IPS-NIHi7 (cell line): ENCODE measurements around the gene RNF126.
"Not testable (repeated sequence)": the region's sequence is repeated elsewhere in the genome, so short reads cannot be mapped to it uniquely, and the experiment has no call there.

ENCODE experiments used
- DNase-seq: peaks from one replicate; pipeline ENCODE4 v3.0.0; 2012; ENCODE audit warnings: mixed read lengths; ENCODE audit errors: extremely low spot score

The RNF126 gene

DNA sequence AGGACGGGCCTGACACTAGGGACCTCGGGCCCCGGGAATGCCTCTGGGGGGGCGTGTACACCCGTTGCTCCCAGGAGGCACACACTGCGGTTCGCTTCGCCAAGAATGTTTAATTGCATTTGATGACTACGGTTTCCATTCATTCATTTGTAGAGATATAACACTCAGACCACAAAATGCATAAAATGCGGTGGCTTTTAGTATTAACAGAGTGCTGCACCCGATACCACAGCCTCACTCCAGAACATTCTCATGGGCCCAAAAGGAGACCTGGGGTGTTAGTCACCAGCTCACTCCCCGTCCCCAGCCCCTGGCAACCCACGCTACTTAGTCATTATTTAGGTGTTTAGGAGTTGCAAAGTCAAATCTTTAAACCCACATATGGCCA lies 51.5 kb downstream of the RNF126 start:
- no peak for DNase-seq

DNA sequence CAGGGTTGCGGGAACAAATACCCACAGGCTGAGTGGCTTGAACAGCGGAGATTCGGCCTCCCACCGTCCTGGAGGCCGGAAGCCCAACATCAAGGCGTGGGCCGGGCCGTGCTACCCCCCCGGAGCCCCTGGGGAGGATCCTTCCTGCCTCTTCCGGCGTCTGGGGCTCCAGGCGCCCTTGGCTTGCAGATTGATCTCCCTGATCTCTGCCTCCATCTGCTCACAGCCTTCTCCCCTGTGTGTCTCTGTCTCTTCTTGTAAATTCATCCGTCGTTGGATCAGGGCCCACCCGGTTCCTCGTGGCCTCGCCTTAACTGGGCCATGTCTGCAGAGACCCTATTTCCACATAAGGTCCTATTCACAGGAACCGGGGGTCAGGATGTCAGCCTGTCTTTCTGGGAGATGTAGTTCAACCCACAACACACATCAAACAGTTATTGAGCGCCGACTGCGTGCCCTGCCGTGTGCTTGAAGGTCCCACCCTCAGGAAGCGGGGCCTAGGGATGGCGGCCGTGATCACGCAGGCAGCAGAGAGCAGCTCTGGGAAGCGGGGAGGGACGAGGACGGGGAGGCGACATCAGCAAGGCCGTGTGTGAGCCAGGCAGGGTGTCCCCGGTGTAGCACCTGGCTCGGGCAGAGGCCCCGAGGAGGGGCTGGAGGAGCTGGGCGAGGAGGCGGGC lies 52.1 kb downstream of the RNF126 start:
- peak; percentile 60 for DNase-seq

DNA sequence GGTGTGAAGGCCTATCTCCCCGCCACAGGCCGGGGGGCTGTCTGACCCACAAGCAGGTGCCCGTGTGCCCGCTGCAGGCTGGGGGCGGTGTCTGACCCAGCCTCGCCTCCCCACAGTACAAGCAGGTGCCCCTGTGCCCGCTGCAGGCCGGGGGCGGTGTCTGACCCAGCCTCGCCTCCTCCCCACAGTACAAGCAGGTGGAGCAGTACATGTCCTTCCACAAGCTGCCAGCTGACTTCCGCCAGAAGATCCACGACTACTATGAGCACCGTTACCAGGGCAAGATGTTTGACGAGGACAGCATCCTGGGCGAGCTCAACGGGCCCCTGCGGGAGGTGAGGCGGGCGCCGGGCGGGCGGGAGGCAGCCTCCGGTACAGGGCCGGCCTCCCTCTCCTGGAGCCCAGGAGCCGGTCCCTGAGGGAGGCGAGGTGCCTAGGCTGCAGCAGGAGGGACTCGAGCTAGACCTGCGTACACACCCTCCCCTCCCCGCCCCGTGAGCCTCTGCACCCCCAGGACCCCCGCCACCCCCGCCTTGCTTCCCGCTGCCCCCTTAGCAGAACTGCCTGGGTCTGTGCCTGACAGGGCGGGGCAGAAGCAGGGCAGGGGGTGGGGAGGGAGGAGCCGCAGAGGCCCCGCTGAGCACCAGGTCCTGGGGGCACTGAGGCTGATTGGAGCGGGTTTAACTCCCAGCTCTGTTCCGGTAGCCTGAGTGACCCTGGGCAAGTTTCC lies 52.8 kb downstream of the RNF126 start:
- DNase-seq: no peak

DNA sequence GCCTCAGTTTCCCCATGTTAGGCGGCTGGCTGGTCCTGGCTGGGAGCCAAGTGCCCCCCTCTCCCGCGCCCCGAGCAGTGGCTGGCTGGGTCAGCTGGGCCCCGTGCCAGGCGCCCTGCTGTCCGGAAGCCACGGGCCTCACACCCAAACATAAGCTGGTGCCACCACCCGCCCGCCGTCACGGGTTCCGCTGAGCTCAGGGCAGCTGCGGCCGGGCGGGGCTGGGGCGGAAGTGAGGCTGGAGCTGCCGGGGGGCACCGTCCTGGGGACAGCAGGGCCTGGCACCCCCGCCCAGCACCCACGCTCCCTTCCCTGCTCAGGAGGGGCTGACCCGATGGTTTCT lies 54.0 kb downstream of the RNF126 start:
- DNase-seq: no peak

DNA sequence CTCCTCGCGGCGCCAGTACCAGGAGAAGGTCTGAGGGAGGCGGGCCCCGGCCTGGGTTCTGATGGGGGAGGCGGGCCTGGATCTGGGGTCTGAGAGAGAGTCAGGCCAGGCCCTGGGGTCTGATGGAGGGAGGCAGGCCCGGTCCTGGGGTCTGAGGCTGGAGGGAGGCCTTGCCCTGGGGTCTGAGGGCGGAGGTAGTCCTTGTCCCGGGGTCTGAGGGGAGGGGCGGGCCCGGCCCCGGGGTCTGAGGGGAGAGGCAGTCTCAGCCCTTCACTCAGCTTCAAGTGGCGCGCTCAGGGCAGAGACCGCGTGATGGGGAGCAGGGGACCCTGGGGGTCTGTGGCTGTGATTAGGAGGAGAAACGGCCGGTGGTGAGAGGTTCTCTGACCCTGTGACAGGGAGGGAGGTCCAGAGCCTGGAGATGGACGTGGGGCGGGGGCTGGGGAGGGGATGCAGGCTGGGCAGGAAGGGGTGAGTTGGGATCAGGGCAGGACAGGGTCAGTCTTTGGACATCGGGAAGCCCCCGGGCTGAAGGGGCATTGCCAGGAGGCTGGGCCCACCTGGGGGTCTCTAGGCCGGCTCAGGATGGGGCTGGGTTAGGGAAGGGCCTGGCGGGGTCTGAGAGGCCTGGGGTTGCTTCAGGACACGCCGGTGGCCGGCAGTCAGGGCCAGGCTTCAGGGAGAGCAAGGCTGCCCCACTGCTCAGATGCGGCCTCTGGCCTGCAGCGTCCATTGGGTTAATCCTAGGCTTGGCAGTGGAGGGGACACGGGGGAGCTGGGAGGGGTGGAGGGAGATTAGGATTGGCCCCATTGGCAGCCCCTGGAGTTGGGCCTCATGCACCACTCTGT lies 54.6 kb downstream of the RNF126 start:
- no peak for DNase-seq

DNA sequence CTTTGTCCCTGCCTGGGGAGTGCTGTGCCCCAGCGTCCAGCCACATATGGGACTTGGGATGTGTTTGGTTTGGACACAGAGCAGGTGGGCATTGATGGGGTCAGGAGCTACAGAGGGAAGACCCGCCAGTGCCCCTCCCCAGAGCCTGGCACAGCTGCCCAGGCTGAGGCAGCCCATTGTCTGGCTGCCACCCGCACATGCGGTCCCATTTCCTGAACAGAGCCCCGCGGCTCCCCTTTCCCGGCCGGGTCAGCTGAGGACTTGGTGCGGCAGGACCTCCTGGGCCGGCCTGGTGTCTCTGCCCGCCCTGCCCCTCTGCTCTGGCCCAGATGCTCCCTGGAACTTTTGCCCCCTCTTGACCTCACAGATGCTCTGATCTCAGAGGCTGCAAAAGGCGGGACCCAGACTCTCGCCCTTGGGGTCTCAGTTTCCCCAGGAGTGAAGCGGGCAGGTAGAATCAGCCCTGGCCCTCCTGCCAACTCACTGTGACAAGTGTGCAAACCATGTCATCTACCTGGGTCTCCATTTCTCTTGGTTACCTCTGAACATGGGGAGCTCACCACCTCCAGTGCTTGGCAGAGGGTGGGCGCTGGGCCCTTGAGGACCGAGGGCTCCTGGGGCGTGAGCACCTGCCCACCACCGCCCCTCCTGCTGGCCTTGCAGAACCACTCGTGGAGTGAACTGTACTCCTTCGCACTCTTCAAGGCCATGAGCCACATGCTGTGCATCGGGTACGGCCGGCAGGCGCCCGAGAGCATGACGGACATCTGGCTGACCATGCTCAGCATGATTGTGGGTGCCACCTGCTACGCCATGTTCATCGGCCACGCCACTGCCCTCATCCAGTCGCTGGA lies 55.5 kb downstream of the RNF126 start:
- DNase-seq: no peak

DNA sequence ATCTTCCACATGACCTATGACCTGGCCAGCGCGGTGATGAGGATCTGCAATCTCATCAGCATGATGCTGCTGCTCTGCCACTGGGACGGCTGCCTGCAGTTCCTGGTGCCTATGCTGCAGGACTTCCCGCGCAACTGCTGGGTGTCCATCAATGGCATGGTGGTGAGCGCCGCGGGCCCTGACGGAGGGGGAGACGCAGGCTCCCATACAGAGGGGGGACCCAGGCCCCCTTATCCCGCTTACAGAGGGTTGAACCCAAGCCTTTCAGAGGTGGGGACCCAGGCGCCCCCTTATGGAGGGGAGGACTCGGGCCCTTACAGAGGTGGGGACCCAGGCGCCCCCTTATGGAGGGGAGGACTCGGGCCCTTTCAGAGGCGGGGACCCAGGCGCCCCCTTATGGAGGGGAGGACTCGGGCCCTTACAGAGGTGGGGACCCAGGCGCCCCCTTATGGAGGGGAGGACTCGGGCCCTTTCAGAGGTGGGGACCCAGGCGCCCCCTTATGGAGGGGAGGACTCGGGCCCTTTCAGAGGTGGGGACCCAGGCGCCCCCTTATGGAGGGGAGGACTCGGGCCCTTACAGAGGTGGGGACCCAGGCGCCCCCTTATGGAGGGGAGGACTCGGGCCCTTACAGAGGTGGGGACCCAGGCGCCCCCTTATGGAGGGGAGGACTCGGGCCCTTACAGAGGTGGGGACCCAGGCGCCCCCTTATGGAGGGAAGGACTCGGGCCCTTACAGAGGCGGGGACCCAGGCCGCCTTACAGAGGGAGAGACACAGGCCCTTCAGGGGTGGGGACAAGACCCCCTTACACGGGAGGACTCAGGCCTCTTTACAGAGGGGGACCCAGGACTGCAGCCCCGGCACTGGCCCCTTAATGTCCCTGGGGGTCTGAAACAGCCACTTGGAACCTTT lies 57.7 kb downstream of the RNF126 start:
- not testable (repeated sequence) for DNase-seq

DNA sequence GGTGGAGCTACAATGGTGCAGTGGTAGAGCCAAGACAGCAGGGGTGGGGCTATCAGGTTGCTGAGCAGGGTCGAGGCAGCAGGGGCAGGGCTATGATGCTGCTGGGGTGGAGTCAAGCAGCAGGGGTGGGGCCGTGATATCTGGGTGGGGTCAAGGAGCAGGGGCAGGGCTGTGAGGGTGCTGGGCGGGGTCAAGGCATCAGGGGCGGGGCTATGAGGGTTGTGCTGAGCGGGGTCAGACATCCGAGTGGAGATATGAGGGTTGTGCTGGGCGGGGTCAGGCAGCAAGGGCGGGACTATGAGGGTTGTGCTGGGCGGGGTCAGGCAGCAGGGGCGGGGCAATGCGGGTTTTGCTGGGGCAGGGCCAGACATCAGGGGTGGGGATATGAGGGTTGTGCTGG lies 58.7 kb downstream of the RNF126 start:
- peak; percentile 59 for DNase-seq

DNA sequence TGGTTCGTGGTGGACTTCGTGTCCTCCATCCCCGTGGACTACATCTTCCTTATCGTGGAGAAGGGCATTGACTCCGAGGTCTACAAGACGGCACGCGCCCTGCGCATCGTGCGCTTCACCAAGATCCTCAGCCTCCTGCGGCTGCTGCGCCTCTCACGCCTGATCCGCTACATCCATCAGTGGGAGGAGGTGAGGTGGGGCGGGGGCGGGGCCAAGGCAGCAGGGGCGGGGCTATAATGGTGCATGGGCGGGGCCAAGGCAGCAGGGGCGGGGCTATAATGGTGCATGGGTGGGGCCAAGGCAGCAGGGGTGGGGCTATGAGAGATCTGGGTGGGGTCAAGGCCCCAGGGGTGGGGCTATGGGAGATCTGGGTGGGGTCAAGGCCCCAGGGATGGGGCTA lies 59.2 kb downstream of the RNF126 start:
- DNase-seq: not testable (repeated sequence)

DNA sequence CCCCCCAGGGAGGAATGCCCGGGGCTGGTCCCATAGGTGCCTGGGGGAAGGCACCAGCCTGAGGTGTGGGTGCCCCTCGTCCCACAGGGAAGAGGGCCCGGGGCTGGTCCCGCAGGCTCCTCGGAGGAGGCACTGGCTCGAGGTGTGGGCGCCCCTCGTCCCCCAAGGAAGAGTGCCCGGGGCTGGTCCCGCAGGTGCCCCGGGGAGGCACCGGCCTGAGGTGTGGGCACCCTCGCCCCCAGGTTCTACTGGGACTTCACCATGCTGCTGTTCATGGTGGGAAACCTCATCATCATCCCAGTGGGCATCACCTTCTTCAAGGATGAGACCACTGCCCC lies 59.7 kb downstream of the RNF126 start:
- not testable (repeated sequence) for DNase-seq

DNA sequence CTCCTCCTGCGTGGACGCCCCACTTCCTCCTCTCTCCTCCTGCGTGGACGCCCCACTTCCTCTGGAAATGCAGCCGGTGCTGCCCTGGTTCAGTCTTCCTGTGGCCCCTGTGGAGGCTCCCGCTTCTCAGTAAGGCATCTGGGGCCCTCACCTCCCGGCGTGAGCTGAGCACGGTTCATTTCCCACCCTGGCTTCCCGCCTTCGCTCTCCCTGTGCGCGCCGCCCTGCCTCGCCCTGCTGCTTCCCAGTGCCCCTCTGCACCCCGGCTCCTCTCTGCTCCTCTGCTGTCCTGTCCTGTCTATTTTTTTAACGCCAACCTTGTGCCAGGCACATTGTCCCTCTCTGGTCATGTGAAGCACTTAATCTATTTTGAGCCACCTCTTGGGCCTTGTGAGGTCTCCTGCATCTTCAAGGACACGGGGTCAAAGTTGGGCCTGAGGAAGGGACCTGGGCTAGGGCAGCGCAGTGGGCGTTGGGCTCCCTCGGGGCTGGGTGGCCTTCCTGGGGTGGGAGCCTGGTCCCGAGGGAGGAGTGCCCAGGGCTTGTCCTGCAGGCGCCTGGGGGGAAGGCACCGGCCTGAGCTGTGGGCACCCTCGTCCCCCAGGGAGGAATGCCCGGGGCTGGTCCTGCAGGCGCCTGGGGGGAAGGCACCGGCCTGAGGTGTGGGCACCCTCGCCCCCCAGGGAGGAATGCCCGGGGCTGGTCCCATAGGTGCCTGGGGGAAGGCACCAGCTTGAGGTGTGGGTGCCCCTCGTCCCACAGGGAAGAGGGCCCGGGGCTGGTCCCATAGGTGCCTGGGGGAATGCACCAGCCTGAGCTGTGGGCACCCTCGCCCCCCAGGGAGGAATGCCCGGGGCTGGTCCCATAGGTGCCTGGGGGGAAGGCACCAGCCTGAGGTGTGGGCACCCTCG lies 60.4 kb downstream of the RNF126 start:
- no peak for DNase-seq

DNA sequence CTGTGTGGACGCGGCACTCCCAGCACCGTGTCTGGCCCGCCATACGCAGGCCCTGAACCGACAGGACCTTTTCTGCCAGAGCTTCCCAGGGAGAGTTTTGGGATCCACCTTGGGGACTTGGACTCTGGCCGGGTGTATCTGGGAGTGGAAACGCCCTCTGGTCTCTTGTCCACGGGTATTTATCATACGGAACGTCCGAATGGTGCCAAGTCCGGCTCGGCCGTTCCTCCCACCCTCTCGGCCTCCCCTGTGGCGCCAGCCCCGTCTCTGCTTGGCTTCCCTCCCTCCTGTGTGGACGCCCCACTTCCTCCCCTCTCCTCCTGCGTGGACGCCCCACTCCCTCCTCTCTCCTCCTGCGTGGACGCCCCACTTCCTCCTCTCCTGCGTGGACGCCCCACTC lies 61.2 kb downstream of the RNF126 start:
- DNase-seq: no peak

DNA sequence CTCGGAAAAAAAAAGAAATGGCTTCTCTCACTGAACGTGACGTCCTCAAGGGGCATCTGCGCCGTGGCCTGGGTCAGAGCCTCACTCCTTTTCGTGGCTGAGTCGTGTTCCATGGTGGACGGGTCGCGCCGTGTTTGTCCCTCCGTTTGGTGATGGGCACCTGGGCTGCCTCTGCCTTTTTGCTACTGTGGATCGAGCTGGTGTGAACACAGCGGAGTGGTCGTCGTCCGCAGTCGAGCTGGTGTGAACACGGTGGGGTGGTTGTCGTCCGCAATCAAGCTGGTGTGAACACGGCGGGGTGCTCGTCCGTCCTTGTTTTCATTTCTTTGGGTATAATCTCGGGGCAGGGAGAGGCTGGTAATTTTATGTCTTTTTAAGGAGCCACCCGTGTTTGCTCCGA lies 61.7 kb downstream of the RNF126 start:
- no peak for DNase-seq
